ENCODE measurements around the gene ACTL6B.

ACTL6B gene

DNA sequence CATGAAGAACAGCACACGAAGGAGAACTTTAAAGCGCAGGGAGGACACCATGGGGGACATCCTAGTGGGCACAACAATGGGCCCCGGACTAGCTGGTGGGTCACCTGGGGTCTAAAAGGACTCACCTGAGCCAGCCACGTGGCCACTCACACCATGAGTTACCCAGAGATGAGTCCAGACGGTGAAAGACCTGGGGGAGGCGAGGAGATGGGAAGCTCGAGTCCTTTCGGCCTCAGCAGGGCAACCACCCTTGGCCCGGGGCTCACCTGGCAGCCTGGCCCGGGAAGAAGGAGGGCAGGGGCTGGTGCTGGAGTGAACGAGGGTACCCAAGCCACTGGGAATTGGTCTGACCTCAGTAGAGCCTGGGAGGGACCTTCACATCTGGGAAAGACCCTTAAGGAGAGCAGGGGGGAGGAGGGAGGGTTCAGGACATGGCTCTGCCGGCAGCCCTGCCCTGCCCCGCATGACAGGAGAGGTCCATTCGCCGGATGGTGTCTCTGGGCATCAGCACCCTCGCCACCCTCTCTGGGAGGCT lies 32.1 kb upstream of the ACTL6B start:
- Histone ChIP-seq H3K9ac (ENCODE audit: low read length) (peak overlapping the region; percentile 29), H3K4me1 (ENCODE audit: control insufficient read depth, insufficient read depth, low read length) (peaks cover 30% of the 10 kb centered on the region), H3K4me3 (ENCODE audit: low read length) (no peak overlapping the region), H3K27me3 (replicated peaks; ENCODE audit: control insufficient read depth, insufficient read depth, low read length) (no peaks in the 10 kb centered on the region), H3K9me3 (ENCODE audit: control insufficient read depth, low read length) (no peaks in the 10 kb centered on the region), H3K36me3 (ENCODE audit: control insufficient read depth, insufficient read depth, low read length, severe bottlenecking) (peaks cover 37% of the 10 kb centered on the region)
- DNase-seq (ENCODE audit: low read depth) = no peak

DNA sequence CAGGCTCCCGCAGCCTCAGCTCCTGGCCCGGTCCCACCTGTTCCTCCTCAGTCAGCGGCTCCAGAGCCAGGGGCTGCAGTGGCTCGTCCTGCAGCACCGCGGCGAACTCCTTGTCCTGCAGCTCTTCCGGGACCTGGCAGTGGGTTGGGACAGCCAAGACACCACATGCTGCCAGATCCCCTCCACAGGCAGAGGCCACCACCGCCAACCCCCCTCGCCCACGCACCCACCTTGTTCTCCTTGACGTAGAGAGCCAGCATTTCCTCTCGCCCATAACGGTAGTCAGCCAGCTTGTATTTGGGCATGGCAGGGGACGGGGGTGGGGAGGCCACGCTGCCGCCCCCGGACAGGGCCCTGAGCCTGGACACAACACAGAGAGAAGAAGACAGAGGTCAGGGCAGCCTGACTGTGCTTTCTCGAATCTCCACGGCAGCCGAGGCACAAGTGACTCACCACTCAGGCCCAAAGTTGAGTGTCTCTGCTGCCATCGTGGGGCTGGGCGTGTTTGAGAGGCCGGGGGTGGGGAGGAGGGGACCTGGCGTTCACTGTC lies 31.6 kb upstream of the ACTL6B start:
- H3K27me3 ChIP-seq (replicated peaks; ENCODE audit: control insufficient read depth, insufficient read depth, low read length) = no peaks in the 10 kb centered on the region
- H3K9me3 ChIP-seq (ENCODE audit: control insufficient read depth, low read length) = no peaks in the 10 kb centered on the region
- H3K9ac ChIP-seq (ENCODE audit: low read length) = no peak overlapping the region
- H3K36me3 ChIP-seq (ENCODE audit: control insufficient read depth, insufficient read depth, low read length, severe bottlenecking) = peaks cover 43% of the 10 kb centered on the region
- no peak overlapping the region for H3K4me3 ChIP-seq (ENCODE audit: low read length)
- DNase-seq (ENCODE audit: low read depth) = no peak
- H3K4me1 ChIP-seq (ENCODE audit: control insufficient read depth, insufficient read depth, low read length) = peaks cover 27% of the 10 kb centered on the region

DNA sequence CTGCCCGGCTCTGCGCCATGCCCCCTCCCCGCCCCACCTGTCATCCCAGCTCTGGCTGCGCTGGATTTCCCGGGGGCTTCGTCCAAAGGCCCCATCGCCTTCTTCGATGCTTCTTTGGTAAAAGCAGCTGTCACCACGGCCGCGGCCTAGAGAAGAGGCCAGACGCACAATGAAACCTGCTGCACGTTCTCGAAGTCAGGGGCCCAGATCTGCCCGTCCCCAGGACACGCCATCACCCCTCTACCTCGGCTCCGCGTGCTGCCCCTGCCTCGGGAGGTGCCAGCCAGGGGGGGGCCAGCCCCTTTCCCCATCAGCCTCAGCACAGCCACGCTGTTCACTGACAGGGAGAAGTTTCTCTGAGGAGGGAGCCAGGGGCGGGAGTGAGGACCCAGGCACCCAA lies 31.0 kb upstream of the ACTL6B start:
- H3K36me3 ChIP-seq (ENCODE audit: control insufficient read depth, insufficient read depth, low read length, severe bottlenecking) = peaks cover 49% of the 10 kb centered on the region
- no peak for DNase-seq (ENCODE audit: low read depth)

DNA sequence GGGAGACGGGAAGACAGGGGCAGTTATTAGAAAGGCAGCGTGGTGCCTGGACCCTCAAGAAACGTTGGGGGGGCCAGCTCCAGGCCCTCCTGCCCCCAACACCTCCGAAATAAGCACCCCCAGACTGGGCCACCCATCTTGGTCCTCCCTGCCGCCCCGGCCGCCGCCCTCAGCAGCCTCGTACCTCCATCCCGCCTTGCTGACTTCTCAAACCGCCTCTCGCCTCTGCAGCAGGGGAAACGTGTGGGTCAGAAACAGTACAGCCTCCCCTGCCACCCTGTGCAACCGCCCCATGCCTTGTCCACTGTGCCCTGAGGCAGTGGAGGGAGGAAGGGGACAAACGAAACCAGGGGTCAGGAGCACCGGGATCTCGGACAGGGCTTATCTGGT lies 30.6 kb upstream of the ACTL6B start:
- Histone ChIP-seq H3K4me1 (ENCODE audit: control insufficient read depth, insufficient read depth, low read length) (peaks cover 17% of the 10 kb centered on the region), H3K9me3 (ENCODE audit: control insufficient read depth, low read length) (no peaks in the 10 kb centered on the region), H3K27me3 (replicated peaks; ENCODE audit: control insufficient read depth, insufficient read depth, low read length) (no peaks in the 10 kb centered on the region), H3K9ac (ENCODE audit: low read length) (no peak overlapping the region), H3K36me3 (ENCODE audit: control insufficient read depth, insufficient read depth, low read length, severe bottlenecking) (peaks cover 53% of the 10 kb centered on the region), H3K4me3 (ENCODE audit: low read length) (no peak overlapping the region)
- no peak for DNase-seq (ENCODE audit: low read depth)

More for the DNA sequence above, 31.0 kb upstream of the ACTL6B start:
- H3K9ac ChIP-seq (ENCODE audit: low read length) = no peak overlapping the region
- H3K27me3 ChIP-seq (replicated peaks; ENCODE audit: control insufficient read depth, insufficient read depth, low read length) = no peaks in the 10 kb centered on the region
- H3K9me3 ChIP-seq (ENCODE audit: control insufficient read depth, low read length) = no peaks in the 10 kb centered on the region
- H3K4me3 ChIP-seq (ENCODE audit: low read length) = no peak overlapping the region
- H3K4me1 ChIP-seq (ENCODE audit: control insufficient read depth, insufficient read depth, low read length) = peaks cover 21% of the 10 kb centered on the region

DNA sequence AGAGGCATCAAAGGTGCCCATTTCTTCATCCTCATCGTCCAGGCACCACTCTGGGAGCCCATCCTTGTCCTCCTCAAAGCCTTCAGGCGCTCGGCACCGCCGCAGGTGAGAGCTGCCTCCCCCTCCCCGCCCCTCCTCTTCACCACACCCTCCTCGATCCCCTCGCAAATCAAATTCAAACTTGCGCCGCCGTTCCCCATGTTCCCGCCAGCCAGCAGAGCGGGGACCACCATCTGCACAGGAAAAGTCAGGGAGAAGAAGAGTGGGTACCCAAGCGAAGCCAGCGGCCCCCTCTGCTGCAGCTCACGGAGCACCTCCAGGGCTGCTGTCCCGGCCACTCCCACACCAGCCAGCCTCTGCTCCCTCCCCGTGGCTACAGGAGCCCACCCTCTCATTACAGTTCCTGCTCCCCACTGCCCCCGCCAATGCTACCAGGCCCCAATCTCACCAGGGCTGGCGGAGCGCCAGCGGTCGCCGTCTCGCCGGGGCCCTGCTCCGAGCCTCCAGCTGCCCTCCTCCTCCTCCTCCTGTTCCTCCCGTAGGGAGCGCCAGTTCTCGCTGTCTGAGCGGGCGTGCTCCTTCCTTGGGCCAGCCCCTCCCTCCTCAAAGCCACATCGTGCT lies 30.1 kb upstream of the ACTL6B start:
- H3K27me3 ChIP-seq (replicated peaks; ENCODE audit: control insufficient read depth, insufficient read depth, low read length) = no peaks in the 10 kb centered on the region
- DNase-seq (ENCODE audit: low read depth) = no peak
- H3K9ac ChIP-seq (ENCODE audit: low read length) = no peak overlapping the region
- no peaks in the 10 kb centered on the region for H3K9me3 ChIP-seq (ENCODE audit: control insufficient read depth, low read length)
- no peak overlapping the region for H3K4me3 ChIP-seq (ENCODE audit: low read length)
- H3K4me1 ChIP-seq (ENCODE audit: control insufficient read depth, insufficient read depth, low read length) = peaks cover 15% of the 10 kb centered on the region
- H3K36me3 ChIP-seq (ENCODE audit: control insufficient read depth, insufficient read depth, low read length, severe bottlenecking) = peaks cover 57% of the 10 kb centered on the region

DNA sequence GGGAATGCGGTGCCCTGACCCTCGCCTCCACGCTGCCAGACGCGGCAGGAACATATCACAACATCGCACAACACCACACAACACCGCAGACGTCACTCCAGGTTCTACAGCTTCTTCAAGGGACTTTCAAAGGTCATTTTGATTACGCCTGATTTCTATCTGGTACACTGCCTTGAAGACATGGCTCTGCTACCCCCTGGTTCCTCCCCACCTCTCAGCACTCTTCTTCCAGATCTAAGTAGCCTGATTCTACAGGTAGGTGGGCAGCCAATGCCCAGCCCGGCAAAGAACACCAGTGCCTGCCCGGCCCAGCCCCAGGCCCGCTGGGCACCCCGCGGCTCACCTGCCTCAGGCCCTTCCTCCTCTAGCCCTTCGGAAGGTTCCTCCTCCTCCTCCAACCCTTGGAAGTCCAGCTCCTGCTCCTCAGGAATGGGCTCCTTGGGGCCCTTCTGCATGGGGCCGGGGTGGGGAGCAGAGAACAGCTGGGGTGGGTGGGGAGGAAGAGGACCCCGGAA lies 29.4 kb upstream of the ACTL6B start:
- Histone ChIP-seq H3K9ac (ENCODE audit: low read length) (no peak overlapping the region), H3K27me3 (replicated peaks; ENCODE audit: control insufficient read depth, insufficient read depth, low read length) (no peaks in the 10 kb centered on the region), H3K9me3 (ENCODE audit: control insufficient read depth, low read length) (no peaks in the 10 kb centered on the region), H3K36me3 (ENCODE audit: control insufficient read depth, insufficient read depth, low read length, severe bottlenecking) (peaks cover 57% of the 10 kb centered on the region), H3K4me1 (ENCODE audit: control insufficient read depth, insufficient read depth, low read length) (peaks cover 12% of the 10 kb centered on the region), H3K4me3 (ENCODE audit: low read length) (no peak overlapping the region)
- DNase-seq (ENCODE audit: low read depth) = no peak

GRCh38 chr7:100685049-100685605 lies 28.9 kb upstream of the ACTL6B start:
- Histone ChIP-seq H3K4me1 (ENCODE audit: control insufficient read depth, insufficient read depth, low read length) (peaks cover 18% of the 10 kb centered on the region), H3K9ac (ENCODE audit: low read length) (no peak overlapping the region), H3K36me3 (ENCODE audit: control insufficient read depth, insufficient read depth, low read length, severe bottlenecking) (peaks cover 57% of the 10 kb centered on the region), H3K9me3 (ENCODE audit: control insufficient read depth, low read length) (no peaks in the 10 kb centered on the region), H3K4me3 (ENCODE audit: low read length) (no peak overlapping the region), H3K27me3 (replicated peaks; ENCODE audit: control insufficient read depth, insufficient read depth, low read length) (no peaks in the 10 kb centered on the region)
- no peak for DNase-seq (ENCODE audit: low read depth)

DNA sequence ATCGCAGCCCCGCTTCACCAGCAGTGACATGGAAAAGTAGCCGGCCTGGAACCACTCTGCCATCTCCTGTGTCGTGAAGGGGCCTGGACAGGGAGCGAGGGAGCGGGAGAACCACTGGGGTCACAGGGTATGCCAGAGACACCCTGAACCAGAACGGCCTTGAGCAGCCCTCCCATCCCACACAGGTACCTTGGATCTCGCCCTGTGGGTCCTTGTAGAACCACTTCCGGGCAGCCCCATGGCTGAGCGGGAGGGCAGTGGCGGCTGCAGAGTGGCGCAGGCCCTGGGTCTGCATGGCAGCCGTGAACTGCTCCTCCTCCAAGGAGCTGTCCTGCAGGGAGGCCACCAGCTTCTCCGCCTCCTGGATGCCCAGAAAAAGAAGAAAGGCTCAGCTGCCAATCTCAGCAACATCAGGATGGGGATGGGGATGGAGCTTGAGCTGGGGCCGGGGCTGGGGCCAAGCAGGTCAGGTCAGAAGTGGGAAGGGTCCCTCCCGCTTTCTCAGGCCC lies 28.3 kb upstream of the ACTL6B start:
- Histone ChIP-seq H3K9ac (ENCODE audit: low read length) (no peak overlapping the region), H3K27me3 (replicated peaks; ENCODE audit: control insufficient read depth, insufficient read depth, low read length) (no peaks in the 10 kb centered on the region), H3K36me3 (ENCODE audit: control insufficient read depth, insufficient read depth, low read length, severe bottlenecking) (peaks cover 59% of the 10 kb centered on the region), H3K9me3 (ENCODE audit: control insufficient read depth, low read length) (no peaks in the 10 kb centered on the region), H3K4me1 (ENCODE audit: control insufficient read depth, insufficient read depth, low read length) (peaks cover 23% of the 10 kb centered on the region), H3K4me3 (ENCODE audit: low read length) (no peak overlapping the region)
- DNase-seq (ENCODE audit: low read depth) = no peak

GRCh38 chr7:100683659-100684533 lies 27.6 kb upstream of the ACTL6B start:
- Histone ChIP-seq H3K9me3 (ENCODE audit: control insufficient read depth, low read length) (no peaks in the 10 kb centered on the region), H3K4me3 (ENCODE audit: low read length) (no peak overlapping the region), H3K27me3 (replicated peaks; ENCODE audit: control insufficient read depth, insufficient read depth, low read length) (no peaks in the 10 kb centered on the region), H3K4me1 (ENCODE audit: control insufficient read depth, insufficient read depth, low read length) (peaks cover 25% of the 10 kb centered on the region), H3K9ac (ENCODE audit: low read length) (no peak overlapping the region), H3K36me3 (ENCODE audit: control insufficient read depth, insufficient read depth, low read length, severe bottlenecking) (peaks cover 64% of the 10 kb centered on the region)
- no peak for DNase-seq (ENCODE audit: low read depth)

GRCh38 chr7:100682991-100683658 lies 26.9 kb upstream of the ACTL6B start:
- Histone ChIP-seq H3K36me3 (ENCODE audit: control insufficient read depth, insufficient read depth, low read length, severe bottlenecking) (peaks cover 69% of the 10 kb centered on the region), H3K27me3 (replicated peaks; ENCODE audit: control insufficient read depth, insufficient read depth, low read length) (no peaks in the 10 kb centered on the region), H3K4me1 (ENCODE audit: control insufficient read depth, insufficient read depth, low read length) (peaks cover 27% of the 10 kb centered on the region), H3K9me3 (ENCODE audit: control insufficient read depth, low read length) (no peaks in the 10 kb centered on the region), H3K9ac (ENCODE audit: low read length) (no peak overlapping the region), H3K4me3 (ENCODE audit: low read length) (no peak overlapping the region)
- no peak for DNase-seq (ENCODE audit: low read depth)
